NK-92 (cell line): ENCODE results near the gene RBFOX2.

Source experiments
- DNase-seq: peaks from one replicate; lab custom pipeline; 2025; ENCODE audit not compliant: unreplicated experiment; lab: John Stamatoyannopoulos, UW

The RBFOX2 gene

DNA sequence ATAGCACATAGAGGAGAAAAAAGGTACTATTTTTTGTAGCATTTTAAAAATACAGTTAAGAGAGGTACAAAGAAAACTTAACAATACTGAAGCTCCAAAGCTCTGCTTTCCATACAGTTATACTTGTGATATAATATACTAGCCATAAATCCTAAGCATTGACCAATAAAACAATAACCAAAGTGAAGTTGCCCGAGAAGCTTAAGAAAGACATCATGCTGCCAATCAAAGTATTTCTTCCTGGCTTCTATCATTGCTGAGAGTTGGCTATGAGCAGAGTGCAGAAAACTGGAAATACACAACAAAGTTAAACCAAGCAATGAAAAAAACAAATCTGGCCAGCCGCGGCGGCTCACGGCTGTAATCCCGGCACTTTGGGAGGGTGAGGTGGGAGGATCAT is 84.2 kb downstream of the RBFOX2 start:
- DNase-seq = no peak

DNA sequence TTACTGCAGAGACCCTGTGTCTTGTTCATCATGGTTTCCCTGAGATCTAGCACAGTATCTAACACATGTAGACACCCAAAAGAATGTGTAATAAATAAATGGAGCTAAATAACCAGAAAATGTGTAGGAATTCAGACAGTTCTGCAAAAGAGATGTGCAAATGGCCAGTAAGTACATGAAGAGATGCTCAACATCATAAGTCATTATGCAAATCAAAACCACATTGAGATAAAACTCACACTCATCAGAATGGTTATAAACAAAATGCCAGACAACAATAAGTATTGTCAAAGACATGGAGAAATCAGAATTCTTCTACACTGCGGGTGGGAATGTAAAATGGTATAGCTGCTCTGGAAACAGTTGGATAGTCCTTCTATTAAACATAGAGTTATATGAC is 88.5 kb downstream of the RBFOX2 start:
- DNase-seq = no peak

DNA sequence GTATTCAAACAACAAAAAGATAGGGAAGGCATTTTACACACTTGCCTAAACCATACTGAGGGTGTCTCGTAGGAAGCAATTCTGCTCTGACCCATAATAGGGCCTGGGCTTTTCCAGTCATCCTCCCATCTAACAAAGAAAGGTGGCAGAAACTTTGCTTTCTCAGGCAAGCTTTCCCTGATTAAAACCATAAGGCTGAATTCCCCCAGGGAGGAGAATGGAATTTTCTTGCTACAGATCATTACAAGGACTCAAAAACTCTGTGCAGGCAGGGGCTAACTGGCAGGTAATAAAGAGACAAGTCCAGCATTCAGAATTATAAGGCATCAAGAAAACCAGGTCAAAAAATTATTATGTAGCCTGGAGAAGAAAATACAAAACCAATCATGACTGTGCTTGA is 90.4 kb downstream of the RBFOX2 start:
- no peak for DNase-seq

DNA sequence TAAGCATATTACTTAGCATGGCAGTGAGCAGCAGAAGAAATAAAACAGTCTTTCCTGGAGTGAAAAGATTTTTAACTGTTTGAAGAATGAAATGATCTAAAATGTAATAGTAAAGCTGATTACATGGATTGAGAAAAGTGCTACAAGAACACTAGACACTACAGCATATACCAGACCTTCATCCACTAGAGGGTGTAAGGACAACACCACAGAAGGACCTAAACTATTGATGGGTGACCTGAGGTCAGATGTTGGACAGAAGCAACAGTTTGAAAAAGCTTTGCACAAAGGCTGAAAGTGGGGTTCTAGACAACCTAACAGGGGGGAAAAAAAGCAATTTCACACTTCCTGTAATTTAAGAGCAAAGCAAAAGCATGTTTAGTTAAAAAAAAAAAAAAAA is 97.7 kb downstream of the RBFOX2 start:
- no peak for DNase-seq

DNA sequence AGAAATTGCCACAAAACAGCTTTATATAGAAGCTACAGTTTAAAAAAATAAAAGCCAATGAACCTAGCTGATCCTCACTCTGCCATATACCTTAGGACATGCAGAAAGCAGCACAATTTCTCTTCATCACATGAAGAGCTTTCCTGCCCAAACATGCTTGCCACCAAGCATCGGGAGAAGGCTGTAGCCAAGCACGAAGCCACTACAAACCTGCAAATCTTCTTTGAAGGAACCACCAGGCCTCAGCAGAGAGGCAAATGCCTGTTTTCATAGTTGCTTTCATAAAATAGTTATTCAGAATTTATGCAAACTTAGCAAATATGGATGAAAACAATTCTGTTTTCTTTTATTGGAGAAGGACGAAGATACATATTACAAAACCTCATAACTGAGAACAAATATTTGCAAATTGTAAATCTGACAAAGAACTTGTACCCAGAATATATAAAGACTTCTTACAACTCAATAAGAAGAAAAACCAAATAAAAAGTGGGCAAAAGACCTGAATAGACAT is 100.3 kb downstream of the RBFOX2 start:
- no peak for DNase-seq

DNA sequence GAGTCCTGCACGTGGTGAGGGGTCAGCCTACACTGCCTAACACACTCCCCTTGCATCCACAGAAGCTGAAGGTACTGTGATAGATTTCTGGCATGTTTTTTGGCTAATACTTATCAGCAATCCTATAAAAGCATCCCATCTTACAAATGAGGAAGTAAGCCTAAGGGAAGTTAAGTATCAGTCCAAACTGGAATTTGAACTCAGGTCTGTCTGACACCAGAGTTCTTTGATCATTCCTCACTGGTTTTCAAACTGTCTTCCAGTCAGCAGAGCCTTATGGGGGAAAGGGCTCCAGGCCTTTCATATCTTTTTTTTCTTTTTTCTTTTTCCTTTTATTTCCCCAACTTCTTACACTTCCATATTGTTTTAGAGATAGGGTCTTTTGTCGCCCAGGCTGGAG is 105.6 kb downstream of the RBFOX2 start:
- DNase-seq = no peak

DNA sequence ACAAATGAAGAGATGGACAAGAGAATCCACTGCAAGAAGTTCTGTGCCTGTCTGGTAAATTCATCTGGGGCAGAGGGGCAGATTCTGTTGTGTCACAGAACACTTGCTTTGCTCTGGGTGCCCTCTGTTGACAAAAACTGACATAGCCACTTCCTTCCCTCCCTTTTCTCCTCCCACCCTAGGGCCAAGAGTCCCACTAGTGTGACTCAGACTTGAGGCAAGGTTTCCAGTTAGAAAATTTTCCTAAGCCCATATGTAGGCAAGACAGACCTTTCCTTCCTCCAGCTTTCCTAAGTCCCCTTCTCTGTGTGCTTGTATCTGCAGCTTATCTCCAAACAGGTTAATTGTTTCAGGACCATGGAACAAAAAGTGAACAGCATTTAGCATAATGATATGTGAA is 106.8 kb downstream of the RBFOX2 start:
- DNase-seq = no peak

DNA sequence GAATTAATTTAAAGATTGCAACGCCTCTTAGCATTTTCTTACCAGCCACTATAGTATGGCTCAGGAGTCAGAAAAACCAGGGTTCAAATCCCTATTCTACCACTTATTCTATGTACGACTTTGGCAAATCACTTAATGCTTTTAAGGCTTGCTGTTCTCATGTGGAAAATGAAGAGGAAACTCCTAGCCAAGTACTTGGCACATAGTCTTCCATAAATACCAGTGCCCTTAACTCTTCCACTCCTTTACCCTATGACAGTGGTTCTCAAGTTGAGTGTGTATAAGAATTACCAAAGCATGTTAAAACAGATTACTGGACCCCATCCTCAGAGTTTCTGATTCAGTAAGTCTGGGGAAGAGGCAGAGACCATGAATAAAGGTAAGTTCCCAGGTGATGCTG is 107.6 kb downstream of the RBFOX2 start:
- DNase-seq = no peak

DNA sequence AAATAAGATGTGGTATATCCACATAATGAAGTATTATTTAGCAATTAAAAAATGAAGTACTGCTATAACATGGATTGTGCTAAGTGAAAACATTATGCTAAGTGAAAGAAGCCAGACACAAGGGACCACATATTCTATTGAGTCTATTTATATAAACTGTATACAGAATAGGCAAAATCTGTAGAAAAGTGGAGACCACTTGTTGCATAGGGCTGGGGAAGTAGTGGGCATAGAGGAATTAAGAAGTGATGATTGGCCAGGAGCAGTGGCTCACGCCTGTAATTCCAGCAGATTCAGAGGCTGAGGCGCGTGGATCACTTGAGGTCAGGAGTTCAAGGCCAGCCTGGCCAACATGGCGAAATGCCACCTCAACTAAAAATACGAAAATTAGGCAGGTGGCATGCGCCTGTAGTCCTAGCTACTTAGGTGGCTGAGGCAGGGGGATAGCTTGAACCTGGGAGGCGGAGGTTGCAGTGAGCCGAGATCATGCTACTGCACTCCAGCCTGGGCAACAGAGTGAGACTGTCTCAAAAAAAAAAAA is 109.6 kb downstream of the RBFOX2 start:
- DNase-seq = no peak

DNA sequence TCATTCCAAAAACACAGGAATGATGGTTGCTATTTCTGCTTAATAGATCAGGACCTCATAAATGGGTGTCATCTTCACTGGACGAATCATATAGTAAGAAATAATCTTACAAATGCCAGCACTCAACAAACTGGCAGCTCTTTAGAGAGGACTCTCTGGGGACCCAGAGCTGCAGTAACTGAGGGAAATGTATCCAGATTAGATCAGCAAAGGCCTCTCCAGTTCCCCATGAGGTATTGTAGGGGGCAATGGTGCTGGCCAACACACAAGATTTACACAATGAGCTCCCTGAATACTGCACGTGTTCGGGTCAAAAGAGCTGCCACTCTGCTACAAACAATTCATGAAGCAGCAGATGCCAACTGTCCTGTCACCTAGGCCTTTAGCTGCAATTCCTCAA is 110.2 kb downstream of the RBFOX2 start:
- no peak for DNase-seq

DNA sequence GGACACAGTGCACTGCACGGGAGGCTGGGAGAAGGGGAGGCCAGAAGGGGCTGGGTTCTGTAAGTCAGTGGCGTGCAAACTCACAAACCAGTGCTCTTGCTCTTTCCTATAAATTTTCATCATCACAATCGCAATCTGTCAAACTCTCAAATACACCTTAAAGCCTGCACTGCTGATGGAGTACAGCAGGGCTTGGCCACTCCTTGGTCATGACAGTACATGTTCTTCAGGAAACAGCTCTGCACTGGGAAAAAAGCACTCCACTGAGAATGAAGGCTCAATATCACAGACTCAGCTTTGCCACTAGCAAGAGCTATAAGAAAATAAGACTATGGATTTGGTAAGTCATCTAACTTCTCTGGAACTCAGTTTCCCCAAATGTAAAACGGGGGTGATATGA is 111.0 kb downstream of the RBFOX2 start:
- DNase-seq = no peak

DNA sequence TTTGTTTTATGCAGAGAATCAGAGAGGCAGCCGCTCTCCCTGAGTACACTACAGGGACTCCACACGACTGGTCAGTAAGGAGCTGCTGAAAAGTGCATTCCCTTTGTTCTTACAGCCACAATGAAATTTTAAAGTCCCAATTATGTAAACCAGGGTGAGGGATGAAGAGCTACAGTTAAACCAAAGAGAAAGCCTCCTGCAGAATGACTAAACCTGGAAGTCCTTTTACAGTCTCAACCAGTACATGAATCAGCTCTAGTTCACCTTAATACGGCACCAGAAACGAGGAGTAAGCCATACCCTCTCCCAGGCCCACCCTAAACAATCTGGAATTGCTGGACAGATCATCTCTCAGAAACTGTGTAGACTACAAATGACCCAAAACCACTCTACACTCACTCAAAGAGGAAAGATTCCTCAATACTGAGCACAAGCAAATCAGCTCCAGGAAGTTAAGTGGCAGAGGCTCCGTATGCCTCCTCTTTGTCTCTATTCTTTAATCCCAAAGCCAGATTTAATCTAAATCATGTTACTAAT is 113.1 kb downstream of the RBFOX2 start:
- no peak for DNase-seq

DNA sequence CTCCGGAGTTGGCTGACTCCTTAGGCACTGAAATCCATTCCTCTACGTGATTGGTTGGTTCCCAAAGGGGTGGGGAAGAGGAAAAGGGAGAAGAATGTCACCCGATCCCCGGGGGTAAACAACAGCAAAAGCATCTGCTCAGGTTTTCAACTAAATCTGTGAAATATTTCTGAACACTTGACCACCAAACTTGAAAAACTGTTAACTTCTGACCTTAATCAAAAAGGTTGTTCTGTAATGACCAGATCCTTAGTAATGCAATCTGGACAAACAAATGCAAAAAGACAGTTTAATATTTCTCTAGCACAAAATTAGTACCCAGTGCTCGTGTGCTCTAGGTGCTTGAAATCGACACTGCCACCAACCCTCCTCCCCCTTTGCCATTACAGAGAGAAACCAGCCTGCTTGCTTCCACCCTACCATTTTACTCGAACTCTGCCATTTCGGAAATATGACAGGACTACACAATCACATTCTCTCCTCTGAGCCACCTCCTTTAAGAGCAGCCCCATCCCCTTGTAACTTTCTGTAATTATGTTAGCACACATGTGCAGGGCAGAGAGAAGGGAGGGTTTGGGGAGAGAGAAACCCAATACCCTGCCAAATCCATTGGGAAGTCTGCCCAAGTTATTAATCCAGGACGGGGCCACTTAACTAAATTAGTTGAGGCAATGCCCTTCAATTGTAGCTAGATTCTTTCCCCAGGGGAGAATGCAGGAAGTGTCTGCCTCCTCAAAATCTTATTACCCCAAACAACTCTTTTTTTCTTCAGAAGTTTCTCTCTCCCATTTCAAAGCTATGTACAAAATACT is 113.8 kb downstream of the RBFOX2 start:
- no peak for DNase-seq

DNA sequence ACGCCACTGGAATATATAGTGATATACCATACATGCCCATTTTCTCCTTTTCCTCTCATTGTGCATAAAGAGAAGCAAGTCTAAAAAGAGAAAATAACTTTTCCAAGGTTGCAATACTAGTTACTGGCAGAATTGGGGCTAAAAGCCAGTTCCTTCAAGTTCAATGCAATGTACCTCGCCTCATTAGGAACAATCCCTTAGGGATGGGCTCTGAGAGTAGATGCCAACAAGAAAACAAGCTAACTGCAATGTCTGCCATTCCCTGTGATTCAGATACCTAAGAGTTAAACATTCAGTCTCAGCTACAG is 114.3 kb downstream of the RBFOX2 start:
- no peak for DNase-seq

DNA sequence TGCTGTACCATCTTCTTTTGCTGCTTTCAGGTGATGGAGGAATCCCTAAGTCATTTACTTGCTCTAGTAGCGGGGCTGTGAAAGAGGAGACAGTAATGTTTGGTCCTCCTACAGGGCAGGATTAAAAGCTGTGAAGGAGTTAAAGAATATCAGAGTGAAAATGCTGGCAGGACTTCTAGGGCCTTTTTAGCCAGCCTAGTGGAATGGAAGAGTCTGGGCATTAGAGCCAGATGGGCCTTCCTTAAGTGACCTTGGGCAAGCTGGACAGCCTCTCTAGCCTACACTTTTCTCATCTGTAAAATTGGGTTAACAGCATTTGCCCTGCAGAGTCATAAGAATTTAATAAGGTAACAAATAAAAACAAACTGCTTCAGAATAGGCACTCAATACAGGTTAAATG is 114.7 kb downstream of the RBFOX2 start:
- DNase-seq = no peak

DNA sequence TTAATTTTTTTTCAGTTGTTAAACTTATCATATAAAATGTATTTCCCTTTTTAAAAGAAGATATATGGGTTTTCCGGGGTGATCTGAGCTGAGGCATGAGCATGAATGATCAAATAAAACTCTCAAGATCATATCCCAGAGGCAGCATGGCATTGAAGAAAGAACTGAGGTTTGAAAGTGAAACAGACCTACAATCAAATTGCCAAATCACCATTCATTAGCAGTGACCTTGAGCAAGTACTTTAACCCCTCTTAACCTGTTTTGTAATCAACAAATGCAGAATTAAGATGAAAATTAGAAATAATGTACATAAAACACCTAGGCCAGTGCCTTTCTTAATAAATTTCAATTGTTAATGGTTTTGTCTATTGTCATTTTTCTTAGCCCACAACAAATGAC is 116.0 kb downstream of the RBFOX2 start:
- DNase-seq = no peak

DNA sequence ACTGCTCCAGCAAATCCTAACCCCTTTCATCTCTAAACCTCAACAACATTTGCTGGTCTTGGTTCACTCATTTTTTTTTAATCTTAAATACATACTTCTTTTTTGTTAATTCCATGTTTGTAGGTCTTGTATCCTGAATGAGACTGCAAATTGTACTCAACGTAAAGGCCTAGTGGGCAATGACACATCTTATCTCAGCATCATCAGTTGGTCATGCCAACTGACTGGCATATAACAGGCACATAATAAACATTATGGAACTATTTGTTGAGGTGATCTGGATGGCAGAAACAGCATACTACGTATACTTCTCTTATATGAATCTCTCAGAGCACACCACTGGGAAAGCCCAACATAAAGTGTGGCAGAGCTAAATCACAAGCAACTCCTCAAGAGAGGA is 116.7 kb downstream of the RBFOX2 start:
- DNase-seq = no peak

DNA sequence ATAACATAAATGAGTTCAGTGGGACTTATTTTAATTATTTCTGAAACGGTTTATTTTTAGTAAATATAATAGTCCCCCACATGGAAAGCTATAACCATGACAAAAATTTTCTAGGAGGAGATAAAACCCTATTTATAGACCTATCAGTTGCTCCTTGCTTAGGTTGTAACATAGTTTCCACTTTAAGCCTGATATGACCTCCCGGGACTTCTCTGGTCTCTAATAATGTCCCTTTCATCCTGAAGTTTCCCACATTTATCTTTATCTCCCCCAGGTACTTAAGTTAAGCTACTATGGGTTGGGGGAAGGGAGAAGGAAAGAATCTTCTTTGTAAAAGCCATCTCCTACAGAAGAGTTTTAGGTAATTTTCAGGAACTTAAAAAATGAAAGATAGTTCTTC is 117.7 kb downstream of the RBFOX2 start:
- DNase-seq = no peak

DNA sequence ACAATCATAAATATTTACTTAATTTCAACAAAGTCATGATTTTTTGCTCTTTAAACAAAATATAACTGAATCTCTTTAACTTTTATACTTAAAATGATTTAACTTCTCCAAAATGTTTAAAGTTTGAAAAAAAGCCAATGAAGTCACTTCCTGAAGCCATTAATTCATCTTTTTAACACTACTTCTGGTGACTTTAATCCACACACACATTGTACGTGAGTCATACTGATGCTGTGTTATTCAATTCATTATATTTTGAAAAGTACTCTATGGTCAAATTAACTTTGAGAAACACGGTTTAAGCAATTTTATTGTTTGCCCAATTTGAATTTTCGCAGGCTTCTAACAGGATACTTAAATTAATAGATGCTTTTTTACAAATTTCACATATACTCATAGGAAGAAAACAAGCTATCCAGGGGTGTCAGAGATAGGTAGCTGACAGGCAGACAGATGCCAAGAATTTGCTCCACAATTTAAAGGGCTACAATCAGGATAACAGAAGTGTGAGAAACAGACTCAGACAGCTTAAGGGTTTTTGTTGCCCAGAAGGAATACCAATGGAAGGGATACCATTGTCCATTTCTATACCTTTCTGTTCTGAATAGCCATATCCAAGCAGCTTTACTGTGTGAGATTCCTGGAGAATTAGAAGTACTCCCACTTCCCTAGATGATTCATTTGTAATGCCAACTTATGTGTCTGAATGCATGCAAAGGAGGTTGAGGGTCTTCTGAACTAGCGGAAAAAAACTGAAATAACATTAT is 118.4 kb downstream of the RBFOX2 start:
- DNase-seq = no peak

DNA sequence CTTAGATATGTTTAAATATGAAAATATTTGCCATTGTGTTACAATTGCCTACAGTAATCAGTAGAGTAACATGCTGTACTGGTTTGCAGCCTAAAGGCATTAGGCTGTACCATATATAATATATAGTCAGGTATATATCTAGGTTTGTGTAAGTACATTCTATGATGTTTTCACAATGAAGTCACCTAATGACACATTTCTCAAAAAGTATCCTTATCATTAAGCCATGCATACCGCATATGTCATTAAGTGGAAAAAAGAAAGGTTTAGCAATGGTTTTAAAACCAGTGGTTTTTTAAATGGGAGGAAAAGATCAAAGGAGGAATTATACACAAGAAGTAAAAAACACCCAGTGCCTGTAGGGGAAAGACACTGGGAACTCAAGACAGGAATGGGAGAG is 122.7 kb downstream of the RBFOX2 start:
- no peak for DNase-seq

DNA sequence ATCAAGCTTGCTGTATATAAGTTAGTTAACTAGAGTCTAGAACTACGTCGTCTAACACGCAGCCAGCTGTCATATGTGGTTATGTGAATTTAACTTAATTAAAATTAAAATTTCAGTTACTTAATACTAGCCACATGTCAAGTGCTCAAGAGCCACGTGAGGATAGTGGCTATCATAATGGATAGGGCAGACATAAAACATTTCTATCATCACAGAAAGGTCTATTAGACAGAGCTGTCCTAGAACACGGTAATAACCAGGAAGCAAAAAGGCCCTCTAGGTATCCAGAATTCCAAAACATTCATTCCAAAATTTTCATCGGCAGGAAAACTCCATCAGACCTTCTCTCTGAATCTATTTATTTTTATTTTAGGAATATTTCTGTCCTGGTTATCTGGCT is 123.9 kb downstream of the RBFOX2 start:
- DNase-seq = no peak

DNA sequence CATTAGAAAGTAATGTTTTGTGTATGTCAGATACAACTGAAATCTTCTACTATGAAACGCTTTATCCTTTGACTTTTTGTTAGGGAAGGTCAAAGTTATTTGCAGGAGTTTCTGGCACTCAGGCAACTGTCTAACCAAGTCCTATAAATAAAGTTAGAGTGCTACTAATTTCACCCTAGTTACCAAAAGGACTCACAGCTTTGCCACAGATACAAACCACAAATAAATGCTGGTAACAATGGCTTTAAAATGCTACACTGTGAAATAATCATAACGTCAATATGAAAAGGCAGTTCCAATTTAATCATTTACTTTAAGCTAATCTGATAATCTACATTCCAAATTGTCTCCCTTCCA is 124.3 kb downstream of the RBFOX2 start:
- DNase-seq = no peak
